A549 (cell line): Measurements from ENCODE around the gene FOXP1. TPM values are rescaled to one million over a fixed set of nuclear protein-coding genes. Genes with fewer than 3 reads are reported as not detected.
A peak's percentile ranks its signal among the peaks of the same experiment; 100 is the strongest.

Experiments
- ATAC-seq, 2 experiments: fragments of 200-7000 bp in 1 of 2; fragments of >200 bp in 1 of 2; cut with Nextera tagmentation in 1 of 2; cut with Tn5 transposase in 1 of 2; 3 replicates each; pipeline versions ENCODE4 v1.8.0 to v1.9.1; 2018 to 2020; ENCODE audit warnings: mild to moderate bottlenecking in 1 of 2, moderate library complexity in 1 of 2
- CTCF ChIA-PET: fragments of 300-600 bp; sonication (Branson Sonifier 250); formaldehyde crosslinking; extraction: SDS; loops from one replicate; lab custom pipeline; 2021; ENCODE audit warnings: antibody characterized with exemption, inconsistent platforms; lab: Yijun Ruan, JAX
- POLR2A ChIA-PET: fragments of 350-600 bp; formaldehyde crosslinking; extraction: SDS; loops from one replicate; lab custom pipeline; 2021; ENCODE audit warnings: antibody characterized with exemption, inconsistent platforms; lab: Yijun Ruan, JAX
- DNase-seq, 2 experiments: peaks; one replicate each; pipeline versions ENCODE4 v3.0.0 to v3.0.0-alpha.2; 2011 to 2016; ENCODE audit warnings: low read depth in 1 of 2, low spot score in 1 of 2
- FAIRE-seq: peaks from 2 replicates; lab custom pipeline; 2011; peaks lifted over from hg19 to GRCh38; lab: Jason Lieb, UNC
- H3K27ac ChIP-seq, 2 experiments: fragments of >200 bp; sonication (Bioruptor Twin); formaldehyde crosslinking; 3 replicates each; pipeline ENCODE4 v1.5.1; 2016 to 2017
- H3K4me1 ChIP-seq: fragments of >200 bp; sonication (Bioruptor Twin); formaldehyde crosslinking; 3 replicates; pipeline ENCODE4 v1.6.1; 2016
- H3K4me2 ChIP-seq: fragments of >200 bp; sonication (Bioruptor Twin); formaldehyde crosslinking; 3 replicates; pipeline ENCODE4 v1.6.1; 2016
- H3K4me3 ChIP-seq: fragments of >200 bp; sonication (Bioruptor Twin); formaldehyde crosslinking; 3 replicates; pipeline ENCODE4 v1.5.1; 2016
- H3K9me3 ChIP-seq: fragments of >200 bp; sonication (Bioruptor Twin); formaldehyde crosslinking; 3 replicates; pipeline ENCODE4 v1.6.1; 2016
- BHLHE40 ChIP-seq: IDR thresholded peaks from 2 replicates; pipeline ENCODE4 v1.6.1; 2012; ENCODE audit warnings: low read depth, low read length, inconsistent platforms
- CBX8 ChIP-seq: fragments of 200-600 bp; sonication (generic); IDR thresholded peaks from 2 replicates; pipeline ENCODE4 v1.6.1; 2016
- EHF ChIP-seq: fragments of 250-450 bp; sonication (Bioruptor Pico); IDR thresholded peaks from 2 replicates; pipeline ENCODE4 v1.5.0; 2020; ENCODE audit warnings: mild to moderate bottlenecking
- ELK1 ChIP-seq: fragments of 150-350 bp; IDR thresholded peaks from 2 replicates; pipeline ENCODE4 v1.6.1; 2014; ENCODE audit warnings: low read depth, mild to moderate bottlenecking, low read length
- HOXA7 ChIP-seq: fragments of 250-450 bp; sonication (Bioruptor Pico); IDR thresholded peaks from 2 replicates; pipeline ENCODE4 v1.5.0; 2020; ENCODE audit warnings: mild to moderate bottlenecking, moderate library complexity
- JUNB ChIP-seq: fragments of >200 bp; sonication (Bioruptor Twin); formaldehyde crosslinking; IDR thresholded peaks from 2 replicates; pipeline ENCODE4 v1.6.1; 2016
- KDM5A ChIP-seq: fragments of 200-600 bp; sonication (generic); IDR thresholded peaks from 2 replicates; pipeline ENCODE4 v1.6.1; 2016; ENCODE audit warnings: antibody characterized with exemption, mild to moderate bottlenecking
- MAFK ChIP-seq: fragments of 450-650 bp; IDR thresholded peaks from 2 replicates; pipeline ENCODE4 v1.6.1; 2014; ENCODE audit not compliant: partially characterized antibody
- NFE2L2 ChIP-seq: fragments of 150-350 bp; conservative IDR thresholded peaks from 2 replicates; pipeline ENCODE4 v1.6.1; 2014; ENCODE audit warnings: low read length
- RAD21 ChIP-seq, 2 experiments: fragments of >200 bp in 1 of 2; sonication (Bioruptor Twin) in 1 of 2; formaldehyde crosslinking in 1 of 2; IDR thresholded peaks in 1 of 2; conservative IDR thresholded peaks in 1 of 2; 2 replicates in 1 of 2; 3 replicates in 1 of 2; pipeline ENCODE4 v1.6.1; 2012 to 2018; ENCODE audit warnings: inconsistent platforms in 1 of 2
- RARB ChIP-seq: fragments of 250-450 bp; sonication (Bioruptor Pico); IDR thresholded peaks from 2 replicates; pipeline ENCODE4 v1.8.0; 2021; ENCODE audit warnings: mild to moderate bottlenecking, moderate library complexity
- RCOR1 ChIP-seq: fragments of 150-350 bp; IDR thresholded peaks from 2 replicates; pipeline ENCODE4 v1.6.1; 2014; ENCODE audit warnings: antibody characterized with exemption, low read length, low read depth
- REST ChIP-seq: fragments of 200-600 bp; sonication (generic); IDR thresholded peaks from 2 replicates; pipeline ENCODE4 v1.6.1; 2016; ENCODE audit warnings: antibody characterized with exemption, mild to moderate bottlenecking, moderate library complexity
- SMC3 ChIP-seq: fragments of >200 bp; sonication (Bioruptor Twin); formaldehyde crosslinking; IDR thresholded peaks from 3 replicates; pipeline ENCODE4 v1.6.1; 2018; ENCODE audit warnings: inconsistent platforms
- SREBF2 ChIP-seq: fragments of 450-650 bp; IDR thresholded peaks from 2 replicates; pipeline ENCODE4 v1.6.1; 2014; ENCODE audit warnings: mild to moderate bottlenecking, moderate library complexity
- TP53 ChIP-seq: fragments of 250-450 bp; sonication (Bioruptor Pico); IDR thresholded peaks from 2 replicates; pipeline ENCODE4 v1.5.0; 2021; ENCODE audit warnings: mild to moderate bottlenecking, moderate library complexity
- ZC3H11A ChIP-seq: fragments of 450-650 bp; IDR thresholded peaks from 2 replicates; pipeline ENCODE4 v1.6.1; 2014; ENCODE audit warnings: antibody characterized with exemption, mild to moderate bottlenecking
- ZFP36 ChIP-seq: fragments of 450-650 bp; IDR thresholded peaks from 2 replicates; pipeline ENCODE4 v1.6.1; 2014; ENCODE audit warnings: borderline replicate concordance; ENCODE audit not compliant: partially characterized antibody
- ZNF302 ChIP-seq: fragments of 250-450 bp; sonication (Bioruptor Pico); IDR thresholded peaks from 2 replicates; pipeline ENCODE4 v1.9.0; 2021; ENCODE audit warnings: inconsistent platforms, mild to moderate bottlenecking, moderate library complexity
- WGBS: methylation state at CpG from one replicate; pipeline ENCODE4 v1.1.6; 2017; ENCODE audit errors: missing lambda C conversion rate; 5-methylcytosine and 5-hydroxymethylcytosine counted together
- polyA plus RNA-seq, 4 experiments: library from polyadenylated mRNA; depleted of rRNA in 3 of 4; stranded (reverse); fragments of >200 nt; fragmentation: RNase III in 1 of 4; extraction: RNeasy Plus Mini Kit Qiagen cat#74134 plus additional on column Dnase treatment in 1 of 4; gene quantifications; 2 replicates in 3 of 4; 3 replicates in 1 of 4; pipeline ENCODE4 v1.2.3, GENCODE V29; 2011 to 2017
- TF ChIP-seq, protein P1 (sequence below): fragments of >200 bp; sonication (Bioruptor Twin); formaldehyde crosslinking; IDR thresholded peaks from 3 replicates; pipeline ENCODE4 v1.5.1; 2016
- TF ChIP-seq, protein P2 (sequence below): fragments of 250-450 bp; sonication (Bioruptor Pico); IDR thresholded peaks from 2 replicates; pipeline ENCODE4 v1.5.0; 2020; ENCODE audit warnings: low read depth, mild to moderate bottlenecking, moderate library complexity

The FOXP1 gene
- polyA plus RNA-seq, 2 of the 4 experiments (the other 2 are of a cell fraction) = 12.8 to 13.9 TPM

DNA sequence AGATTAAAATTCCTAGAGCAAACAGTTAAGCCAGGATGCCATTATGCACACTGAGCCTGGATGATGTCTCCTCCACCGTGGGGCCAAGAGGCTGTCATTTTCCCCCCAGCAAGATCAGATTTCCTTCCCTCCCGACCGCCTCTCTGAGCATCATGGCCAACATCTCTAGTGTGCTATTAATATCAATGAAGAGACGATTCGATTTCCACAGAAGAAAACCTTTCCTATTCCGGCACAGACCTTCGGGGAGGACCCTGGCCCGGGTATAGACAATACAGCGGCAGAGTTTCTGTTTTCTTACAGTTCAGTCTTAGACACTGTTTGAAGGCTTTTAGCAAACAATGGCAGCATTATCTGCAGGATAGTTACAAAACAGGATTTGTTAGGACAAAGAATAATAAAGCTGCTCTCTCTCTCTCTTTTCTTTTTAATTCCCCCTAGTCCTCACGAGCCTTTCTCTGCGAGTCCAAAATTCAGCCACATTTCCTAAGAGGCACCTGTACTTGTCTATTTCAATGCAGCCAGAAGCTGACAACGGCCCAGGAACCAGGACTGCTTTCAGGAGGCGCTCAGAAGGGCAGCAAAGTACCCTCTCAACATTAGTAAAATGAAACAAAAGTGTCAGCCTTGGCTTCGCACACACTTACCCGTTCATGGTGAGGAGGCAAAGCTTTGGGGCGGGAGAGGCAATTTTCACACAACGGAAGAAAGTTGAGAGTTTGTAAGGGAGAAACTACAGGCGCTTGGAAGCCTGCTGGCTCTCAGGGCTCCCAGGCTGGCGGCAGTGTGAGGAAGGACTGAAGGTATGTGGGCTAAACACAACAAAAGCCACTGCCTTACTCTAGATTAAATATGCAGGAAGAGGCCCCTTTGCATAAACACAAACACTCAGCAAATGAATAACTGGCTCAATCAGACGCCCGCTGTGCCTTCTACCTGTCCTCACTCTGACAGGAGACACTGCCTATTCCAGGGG lies 278.0 kb downstream of the FOXP1 start:
- Histone ChIP-seq H3K4me2 (no peak overlapping the region), H3K4me1 (0 out of 3 replicates have a peak, but pooled peaks cover 5% of the 10 kb centered on the region), H3K27ac (0 out of 6 replicates have a peak overlapping the region, but pooled peaks of 1 of the 2 experiments have one; percentile 14), H3K9me3 (no peaks in the 10 kb centered on the region), H3K4me3 (no peak overlapping the region)
- DNase-seq (no peak), ATAC-seq (no peak; a peak in 1 of 6 replicates), FAIRE-seq (no peak)
- TF ChIP-seq EHF (CRISPR knock-in tag) = no peak
- TF ChIP-seq RARB (CRISPR knock-in tag) = no peak
- no peak for TF ChIP-seq ZNF302
- no peak for TF ChIP-seq ELK1
- no peak for TF ChIP-seq ZFP36
- TF ChIP-seq, protein P1, sequence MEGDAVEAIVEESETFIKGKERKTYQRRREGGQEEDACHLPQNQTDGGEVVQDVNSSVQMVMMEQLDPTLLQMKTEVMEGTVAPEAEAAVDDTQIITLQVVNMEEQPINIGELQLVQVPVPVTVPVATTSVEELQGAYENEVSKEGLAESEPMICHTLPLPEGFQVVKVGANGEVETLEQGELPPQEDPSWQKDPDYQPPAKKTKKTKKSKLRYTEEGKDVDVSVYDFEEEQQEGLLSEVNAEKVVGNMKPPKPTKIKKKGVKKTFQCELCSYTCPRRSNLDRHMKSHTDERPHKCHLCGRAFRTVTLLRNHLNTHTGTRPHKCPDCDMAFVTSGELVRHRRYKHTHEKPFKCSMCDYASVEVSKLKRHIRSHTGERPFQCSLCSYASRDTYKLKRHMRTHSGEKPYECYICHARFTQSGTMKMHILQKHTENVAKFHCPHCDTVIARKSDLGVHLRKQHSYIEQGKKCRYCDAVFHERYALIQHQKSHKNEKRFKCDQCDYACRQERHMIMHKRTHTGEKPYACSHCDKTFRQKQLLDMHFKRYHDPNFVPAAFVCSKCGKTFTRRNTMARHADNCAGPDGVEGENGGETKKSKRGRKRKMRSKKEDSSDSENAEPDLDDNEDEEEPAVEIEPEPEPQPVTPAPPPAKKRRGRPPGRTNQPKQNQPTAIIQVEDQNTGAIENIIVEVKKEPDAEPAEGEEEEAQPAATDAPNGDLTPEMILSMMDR = no peak
- no peak for TF ChIP-seq TP53 (CRISPR knock-in tag)
- no peak for TF ChIP-seq CBX8
- TF ChIP-seq RCOR1 = no peak
- no peak for TF ChIP-seq BHLHE40
- ChIA-PET POLR2A (no interaction called here), CTCF (no interaction called here)
- 86% methylated on average over 21 of the region's 21 CpGs for WGBS

DNA sequence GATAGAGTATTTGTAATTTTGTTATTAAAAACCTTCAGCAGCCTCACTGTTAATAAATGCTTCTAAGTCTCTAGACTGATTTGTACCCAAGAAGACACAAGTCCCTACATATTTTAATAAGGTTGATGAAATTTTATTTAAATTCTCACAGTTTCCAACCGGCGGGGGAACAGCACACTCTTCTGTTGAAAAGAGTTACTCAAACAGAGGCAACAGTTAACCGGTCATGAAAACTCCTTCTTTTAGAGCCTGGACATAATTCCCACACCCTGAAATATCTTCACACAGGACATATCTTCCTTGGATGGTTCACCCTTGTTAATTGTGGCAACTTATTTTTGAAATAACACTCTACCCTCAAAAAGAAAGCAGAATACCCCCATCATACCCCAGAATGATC lies 278.8 kb downstream of the FOXP1 start:
- WGBS = 77% methylated on average over 3 of the region's 3 CpGs
- H3K9me3 ChIP-seq = no peaks in the 10 kb centered on the region
- H3K4me3 ChIP-seq = no peak overlapping the region
- CTCF ChIA-PET = interaction anchor here (0.9 kb wide), 1 partner anchor 197 kb away, joined by 3 read pairs; no protein-coding TSS in a partner anchor
- TF ChIP-seq, protein P2, sequence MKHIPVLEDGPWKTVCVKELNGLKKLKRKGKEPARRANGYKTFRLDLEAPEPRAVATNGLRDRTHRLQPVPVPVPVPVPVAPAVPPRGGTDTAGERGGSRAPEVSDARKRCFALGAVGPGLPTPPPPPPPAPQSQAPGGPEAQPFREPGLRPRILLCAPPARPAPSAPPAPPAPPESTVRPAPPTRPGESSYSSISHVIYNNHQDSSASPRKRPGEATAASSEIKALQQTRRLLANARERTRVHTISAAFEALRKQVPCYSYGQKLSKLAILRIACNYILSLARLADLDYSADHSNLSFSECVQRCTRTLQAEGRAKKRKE (CRISPR knock-in tag) = no peak
- TF ChIP-seq REST (no peak), ZC3H11A (no peak), RAD21 (conservative IDR thresholded peaks at IDR 0.05 in 1 of 2, IDR thresholded peaks at IDR 0.05 in 1 of 2) (peak; percentile 29 to 33; a peak in 2 of 5 replicates), KDM5A (no peak), SMC3 (peak; percentile 27; the same call in 1 of the 3 replicates), MAFK (no peak), ELK1 (no peak), JUNB (no peak), NFE2L2 (no peak), HOXA7 (CRISPR knock-in tag) (no peak), SREBF2 (no peak)
- DNase-seq (no peak), ATAC-seq (no peak), FAIRE-seq (no peak)
- POLR2A ChIA-PET = no interaction called here
- H3K4me2 ChIP-seq = no peak overlapping the region
- no peak overlapping the region for H3K27ac ChIP-seq
- H3K4me1 ChIP-seq = 0 out of 3 replicates have a peak, but pooled peaks cover 5% of the 10 kb centered on the region
